ENCODE measurements around the gene LYST.
"Not testable (repeated sequence)": the region's sequence is repeated elsewhere in the genome, so short reads cannot be mapped to it uniquely, and the experiment has no call there.

LYST gene

DNA sequence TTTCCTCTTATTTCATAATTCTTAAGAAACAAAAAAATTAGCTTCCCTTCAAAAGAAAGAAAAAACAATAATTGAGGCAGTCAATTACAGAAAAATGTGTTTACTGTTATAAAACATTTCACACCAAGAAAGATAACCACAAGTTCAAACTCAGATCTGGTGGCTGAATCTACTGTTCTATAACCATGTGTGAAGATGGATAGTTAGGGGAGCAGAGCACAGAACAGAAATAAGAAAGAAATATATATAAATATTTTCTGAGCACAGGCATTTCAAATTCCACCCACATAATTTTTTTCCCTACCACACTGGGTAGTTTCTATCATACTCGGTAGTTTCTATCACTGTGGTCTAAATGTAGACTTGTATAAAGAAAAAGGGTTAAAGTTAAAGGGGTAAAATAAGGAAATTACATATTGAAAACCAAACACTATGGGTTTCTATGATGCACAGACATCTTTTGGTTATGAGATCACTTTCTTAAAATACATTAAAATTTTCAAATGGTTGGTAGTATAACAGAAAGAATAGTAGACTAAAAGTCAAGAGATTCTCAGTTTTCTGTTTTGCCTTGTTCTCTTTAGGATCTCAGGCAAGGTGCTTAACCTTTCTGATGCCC lies 10.8 kb downstream of the LYST start:
- DNase-seq, result peak in 1 of 2 donors; percentile 26

DNA sequence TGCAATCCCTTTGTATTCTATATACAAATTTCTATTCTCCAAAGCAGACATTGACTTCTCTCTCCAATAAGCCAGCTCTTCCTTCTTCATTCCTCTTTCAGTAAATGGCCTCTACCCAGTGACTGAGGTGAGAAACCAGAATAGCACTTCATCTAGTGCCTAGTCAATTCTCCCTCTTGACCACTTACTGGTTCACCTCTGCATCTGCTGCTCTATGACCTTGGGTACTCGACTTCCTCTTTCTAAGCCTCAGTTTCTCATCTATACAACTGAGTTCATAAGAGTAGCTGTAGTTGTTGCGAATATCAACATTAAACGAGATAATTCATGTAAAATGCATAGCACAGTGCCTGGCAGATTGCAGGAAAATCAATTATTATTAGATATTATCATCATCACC lies 12.4 kb downstream of the LYST start:
- no peak for DNase-seq

- no peak for DNase-seq
Observed at GRCh38 chr1:235853653-235854052, 13.1 kb downstream of the LYST start.

GRCh38 chr1:235852887-235853286 lies 13.8 kb downstream of the LYST start:
- no peak for DNase-seq

DNA sequence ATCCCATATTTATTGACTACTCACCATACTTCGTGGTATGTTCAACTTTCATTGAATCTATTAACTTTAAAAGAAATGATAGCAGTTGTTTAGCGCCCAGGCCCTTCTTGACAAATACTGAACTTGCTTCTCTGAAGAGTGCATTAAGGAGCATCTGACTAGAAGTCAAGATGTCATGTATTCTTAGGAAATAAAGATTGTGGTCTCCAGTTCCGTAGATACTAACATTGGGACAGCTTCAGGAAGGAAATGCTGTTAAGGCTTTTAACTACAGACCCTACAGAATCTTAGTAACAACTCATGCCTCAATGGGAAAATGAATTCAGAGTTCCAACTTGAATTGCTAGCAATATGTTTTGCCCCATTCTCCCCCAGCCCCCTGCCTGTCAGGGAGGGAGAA lies 14.8 kb downstream of the LYST start:
- no peak for DNase-seq

GRCh38 chr1:235848251-235848650 lies 18.5 kb downstream of the LYST start:
- peak in 1 of 2 donors; percentile 51 for DNase-seq

- not testable (repeated sequence) for DNase-seq
Observed at GRCh38 chr1:235845656-235846107, 21.0 kb downstream of the LYST start.

GRCh38 chr1:235844776-235845175 lies 21.9 kb downstream of the LYST start:
- no peak for DNase-seq

GRCh38 chr1:235843461-235843961 lies 23.2 kb downstream of the LYST start:
- DNase-seq, result peak in 1 of 2 donors; percentile 37

- no peak for DNase-seq
Observed at GRCh38 chr1:235841938-235842545, 24.7 kb downstream of the LYST start.

GRCh38 chr1:235838021-235838420 lies 28.7 kb downstream of the LYST start:
- DNase-seq, result peak in 1 of 2 donors; percentile 19

DNA sequence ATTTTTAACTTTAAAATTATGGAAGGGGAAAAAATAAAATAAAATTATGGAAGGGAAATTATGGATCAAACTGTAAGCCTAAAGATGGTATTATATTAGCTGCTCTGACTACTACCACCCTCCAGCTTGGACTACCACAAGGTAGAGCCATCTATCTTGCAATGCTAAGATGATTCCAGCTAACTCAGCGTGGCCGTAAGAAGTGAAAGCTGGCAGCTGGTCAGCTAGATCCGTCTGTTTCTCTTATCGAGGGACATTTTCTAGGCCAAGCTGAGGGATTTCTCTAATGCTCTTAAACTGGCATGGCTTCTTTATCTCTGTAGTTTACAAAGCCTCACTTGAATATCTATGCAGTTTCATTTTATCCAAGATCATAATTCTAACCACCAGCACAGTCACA lies 31.5 kb downstream of the LYST start:
- DNase-seq, result no peak

- DNase-seq, result no peak
Observed at GRCh38 chr1:235834620-235835019, 32.1 kb downstream of the LYST start.

GRCh38 chr1:235832011-235832410 lies 34.7 kb downstream of the LYST start:
- DNase-seq, result no peak

GRCh38 chr1:235831148-235831547 lies 35.6 kb downstream of the LYST start:
- peak in 1 of 2 donors; percentile 42 for DNase-seq

DNA sequence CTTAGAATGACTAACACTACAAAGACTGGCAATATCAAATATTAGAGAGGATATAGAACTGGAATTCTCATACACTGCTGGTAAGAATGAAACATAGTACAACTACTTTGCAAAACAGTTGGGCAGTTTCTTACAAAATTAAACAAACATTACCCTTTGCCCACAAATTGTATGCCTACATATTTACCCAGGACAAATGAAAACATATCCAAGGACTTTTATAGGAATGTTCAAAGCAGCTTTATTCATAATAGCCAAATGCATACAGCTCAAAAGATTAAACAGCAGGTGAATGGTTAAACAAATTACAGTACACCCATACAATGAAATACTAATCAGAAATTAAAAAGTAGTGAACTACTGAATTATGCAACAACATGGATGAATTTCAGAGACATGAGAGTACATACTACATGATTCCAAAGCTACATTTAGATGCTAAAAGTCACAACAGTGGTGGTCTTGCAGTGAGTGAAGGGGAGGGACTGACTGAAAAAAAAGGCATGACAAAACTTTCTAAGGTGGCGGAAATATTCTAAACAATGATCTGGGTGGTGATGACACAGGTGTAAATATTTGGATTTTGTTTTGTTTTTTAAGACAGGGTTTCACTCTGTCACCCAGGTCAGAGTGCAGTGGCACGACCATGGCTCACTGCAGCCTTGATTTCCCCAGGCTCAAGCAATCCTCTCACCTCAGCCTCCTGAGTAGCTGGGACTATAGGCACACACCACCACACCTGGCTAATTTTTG lies 40.4 kb downstream of the LYST start:
- no peak for DNase-seq

GRCh38 chr1:235825229-235825628 lies 41.5 kb downstream of the LYST start:
- no peak for DNase-seq

- no peak for DNase-seq
Observed at GRCh38 chr1:235823684-235824083, 43.0 kb downstream of the LYST start.

DNA sequence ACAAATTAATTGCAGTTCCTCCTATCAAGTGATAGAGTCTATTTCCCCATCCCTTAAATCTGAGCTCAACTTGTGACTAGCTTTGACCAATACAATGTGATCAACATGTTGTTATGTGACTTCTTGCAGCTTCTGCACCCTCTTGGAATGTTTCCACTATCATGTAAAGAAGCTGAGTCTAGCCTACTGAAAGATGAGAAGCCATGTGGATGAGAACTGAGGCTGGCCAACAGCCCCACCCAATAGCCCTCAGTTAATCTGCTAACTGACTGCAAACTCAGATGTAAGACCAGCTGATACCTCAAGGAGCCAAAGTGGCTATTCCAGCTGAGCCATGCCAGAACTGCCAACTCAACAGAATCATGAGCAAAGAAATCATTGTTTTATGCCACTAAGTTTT lies 44.0 kb downstream of the LYST start:
- no peak for DNase-seq

GRCh38 chr1:235821361-235821981 lies 45.2 kb downstream of the LYST start:
- DNase-seq, result no peak

- DNase-seq, result no peak
Observed at GRCh38 chr1:235820061-235820460, 46.6 kb downstream of the LYST start.

GRCh38 chr1:235818632-235819136 lies 48.0 kb downstream of the LYST start:
- no peak for DNase-seq

DNA sequence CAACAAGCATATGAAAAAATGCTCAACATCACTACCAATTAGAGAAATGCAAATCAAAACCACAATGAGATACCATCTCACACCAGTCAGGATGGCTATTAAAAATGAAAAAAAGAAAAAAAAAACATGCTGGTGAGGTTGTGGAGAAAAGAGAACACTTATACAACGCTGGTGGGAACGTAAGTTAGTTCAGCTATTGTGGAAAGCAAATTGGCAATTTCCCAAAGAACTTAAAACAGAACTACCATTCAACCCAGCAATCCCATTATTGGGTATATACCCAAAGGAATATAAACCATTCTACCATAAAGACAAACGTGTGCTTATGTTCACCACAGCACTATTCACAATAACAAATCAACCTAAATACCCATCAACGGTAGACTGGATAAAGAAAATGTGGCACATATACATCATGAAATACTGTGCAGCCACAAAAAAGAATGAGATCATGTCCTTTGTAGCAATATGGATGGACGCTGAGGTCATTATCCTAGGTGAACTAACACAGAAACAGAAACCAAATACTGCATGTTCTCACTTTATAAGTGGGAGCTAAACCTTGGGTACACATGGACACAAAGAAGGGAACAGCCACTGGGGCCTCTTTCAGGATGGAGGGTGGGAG lies 49.5 kb downstream of the LYST start:
- no peak for DNase-seq
